Fibroblast of skin of right quadriceps (primary cell): ENCODE measurements around the gene TUBA4A.
A peak's percentile ranks its signal among the peaks of the same experiment; 100 is the strongest.
"Not testable (repeated sequence)": the region's sequence is repeated elsewhere in the genome, so short reads cannot be mapped to it uniquely, and the experiment has no call there.

Experiments used
- DNase-seq: peaks from one replicate; pipeline ENCODE4 v3.0.0-alpha.2; 2013

TUBA4A gene

GRCh38 chr2:219253753-219254589 lies at the start of gene TUBA4A:
TUBA4A (minus strand) TSS chr2:219253918; CDS start chr2:219253858, 60 bp downstream.
- peak; percentile 55 for DNase-seq

DNA sequence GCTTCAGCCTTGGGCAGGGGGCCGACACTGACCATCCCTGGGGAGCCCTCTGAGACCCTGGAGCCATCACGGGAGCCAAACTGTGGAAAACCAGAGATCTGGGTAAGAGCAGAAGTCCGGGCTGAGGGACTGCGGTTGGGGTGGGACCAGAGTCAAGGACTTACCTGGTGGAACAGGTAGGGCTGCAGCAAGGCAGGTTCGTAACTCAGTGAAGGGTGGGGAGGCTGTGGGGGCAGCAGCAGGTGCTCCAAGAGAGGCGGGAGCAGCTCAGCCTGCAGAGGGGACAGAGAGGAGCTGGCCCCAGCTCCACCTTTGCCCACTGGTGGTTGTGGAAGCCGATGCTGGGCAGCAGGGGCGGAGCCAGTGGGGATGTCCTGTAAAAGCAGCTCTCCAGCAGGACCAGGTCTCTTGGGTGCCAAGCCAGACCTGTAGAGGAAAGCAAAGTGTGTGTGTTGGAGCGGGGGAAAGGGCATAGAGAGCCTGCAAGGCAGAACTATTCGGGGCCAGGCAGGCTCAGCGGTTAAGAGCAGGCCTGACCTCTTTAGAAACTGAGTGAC lies 48.8 kb upstream of the TUBA4A start:
- no peak for DNase-seq

DNA sequence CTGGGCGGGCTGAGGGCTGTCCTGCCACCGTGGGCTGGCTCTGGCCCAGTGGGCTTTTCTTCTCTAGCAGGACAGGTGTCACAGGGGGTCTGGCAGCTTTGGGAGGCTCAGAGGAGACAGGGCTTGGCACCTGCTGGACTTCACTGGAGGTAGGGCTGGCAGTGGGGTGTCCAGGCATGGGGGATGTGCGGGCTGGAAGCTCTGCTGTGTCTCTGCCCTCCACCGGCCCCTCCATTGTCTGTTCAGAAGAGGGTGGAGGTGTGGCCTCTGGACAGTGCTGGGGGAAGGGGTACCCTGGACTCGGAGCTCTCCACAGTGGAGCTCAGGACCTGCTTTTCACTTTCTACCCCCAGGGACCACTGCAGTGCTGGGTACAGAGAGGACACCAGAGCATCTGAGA lies 46.3 kb upstream of the TUBA4A start:
- no peak for DNase-seq

DNA sequence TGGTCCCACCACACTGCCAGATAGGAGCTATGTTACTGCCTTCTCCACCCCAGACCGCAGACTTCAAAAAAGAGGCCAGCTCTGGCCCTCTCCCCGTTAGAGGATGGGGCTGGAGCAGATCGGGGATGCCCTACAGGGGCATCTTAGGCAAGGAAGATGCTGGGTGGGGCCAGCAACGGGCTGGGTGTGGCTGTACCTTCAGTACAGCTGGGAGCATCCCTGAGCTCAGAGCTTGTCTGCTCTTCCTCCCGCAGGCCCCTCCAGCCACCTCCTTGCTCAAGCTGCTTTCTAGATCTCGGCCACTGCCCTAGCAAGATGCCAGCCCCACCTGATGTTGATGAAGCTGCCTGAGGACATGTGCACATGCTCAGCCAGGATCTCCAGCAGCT lies 45.6 kb upstream of the TUBA4A start:
- no peak for DNase-seq

- peak; percentile 67 for DNase-seq
These were observed 45.1 kb upstream of the TUBA4A start for GRCh38 chr2:219298759-219299371.

GRCh38 chr2:219297766-219298456 lies 44.2 kb upstream of the TUBA4A start:
- DNase-seq, result no peak

GRCh38 chr2:219296631-219297391 lies 43.1 kb upstream of the TUBA4A start:
- no peak for DNase-seq

- no peak for DNase-seq
These were observed 42.4 kb upstream of the TUBA4A start for GRCh38 chr2:219296142-219296541.

- DNase-seq, result peak; percentile 70
These were observed 40.9 kb upstream of the TUBA4A start for GRCh38 chr2:219294356-219295351.

GRCh38 chr2:219293736-219294231 lies 40.1 kb upstream of the TUBA4A start:
- no peak for DNase-seq

DNA sequence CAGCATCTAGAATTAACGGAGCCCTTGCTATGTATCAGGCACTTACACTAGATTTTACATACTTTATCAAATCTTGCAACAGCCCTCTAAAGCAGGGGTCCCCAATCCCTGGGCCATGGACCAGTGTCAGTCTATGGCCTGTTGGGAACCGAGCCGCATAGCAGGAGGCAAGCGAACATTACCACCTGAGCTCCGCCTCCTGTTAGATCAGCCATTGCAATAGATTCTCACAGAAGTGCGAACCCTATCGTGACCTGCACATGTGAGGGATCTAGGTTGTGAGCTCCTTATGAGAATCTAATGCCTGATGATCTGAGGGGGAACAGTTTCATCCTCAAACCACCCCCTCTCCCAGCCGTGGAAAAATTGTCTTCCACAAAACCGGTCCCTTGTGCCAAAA lies 38.9 kb upstream of the TUBA4A start:
- DNase-seq, result no peak

- DNase-seq, result no peak
These were observed 38.3 kb upstream of the TUBA4A start for GRCh38 chr2:219291910-219292490.

DNA sequence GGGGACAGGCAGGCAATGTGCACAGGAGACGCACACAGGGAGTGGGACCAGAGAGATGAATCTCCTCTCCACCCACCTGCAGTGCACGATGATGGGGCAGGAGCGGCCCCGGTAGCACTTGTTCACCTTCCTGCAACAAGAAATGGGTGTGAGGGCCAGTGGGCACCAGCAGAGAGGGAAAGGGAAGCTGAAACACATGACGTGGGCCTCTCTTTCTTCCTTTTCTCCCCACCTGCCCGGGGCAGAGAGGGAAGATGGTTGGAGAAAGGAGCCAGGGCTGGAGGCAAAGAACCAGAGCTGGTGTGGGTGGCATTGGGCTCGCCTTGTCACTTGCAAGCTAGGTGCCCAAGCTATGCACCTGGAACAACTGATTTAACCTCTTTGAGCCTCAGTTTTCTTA lies 37.7 kb upstream of the TUBA4A start:
- no peak for DNase-seq

GRCh38 chr2:219290381-219291171 lies 36.9 kb upstream of the TUBA4A start:
- DNase-seq, result no peak

DNA sequence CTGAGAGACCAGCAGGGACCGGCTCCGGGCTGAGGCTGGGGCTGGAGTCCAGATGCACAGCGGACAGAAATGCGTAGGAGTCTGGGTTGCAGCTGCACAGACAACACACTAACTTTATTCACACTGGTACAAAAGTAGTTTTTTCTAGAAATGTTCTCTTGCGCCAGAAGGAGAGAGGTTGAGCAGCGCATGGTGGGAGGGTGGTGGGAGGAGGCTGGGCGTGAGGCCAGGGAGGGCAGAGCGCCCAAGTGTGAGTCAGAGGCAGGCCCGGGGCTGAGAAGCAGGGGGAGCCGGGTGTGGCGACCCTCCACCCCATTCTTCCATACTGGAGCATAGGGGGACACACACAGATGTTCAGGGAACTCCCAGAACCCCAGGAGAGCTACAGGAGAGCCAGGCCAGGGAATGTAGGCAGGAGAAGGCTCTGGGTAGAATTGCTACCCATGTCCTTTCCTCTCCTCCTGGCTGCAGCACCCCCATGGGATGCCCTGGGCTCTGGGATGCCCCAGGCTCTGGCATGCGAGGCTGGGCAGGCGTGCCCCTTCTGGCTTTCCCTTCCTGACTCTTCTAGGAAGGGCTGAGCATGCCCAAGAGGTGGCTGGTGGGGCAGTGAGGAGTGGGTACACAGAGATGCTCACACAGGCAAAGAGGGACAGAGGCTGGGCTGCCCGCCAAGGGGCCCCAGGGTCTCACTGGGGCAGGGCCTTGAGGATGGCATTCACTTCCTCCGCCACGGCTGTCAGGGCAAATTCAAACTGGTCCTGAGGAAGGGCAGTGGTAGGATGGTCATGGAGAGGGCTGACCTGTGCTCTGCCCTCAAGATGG lies 36.0 kb upstream of the TUBA4A start:
- peak; percentile 85 for DNase-seq

DNA sequence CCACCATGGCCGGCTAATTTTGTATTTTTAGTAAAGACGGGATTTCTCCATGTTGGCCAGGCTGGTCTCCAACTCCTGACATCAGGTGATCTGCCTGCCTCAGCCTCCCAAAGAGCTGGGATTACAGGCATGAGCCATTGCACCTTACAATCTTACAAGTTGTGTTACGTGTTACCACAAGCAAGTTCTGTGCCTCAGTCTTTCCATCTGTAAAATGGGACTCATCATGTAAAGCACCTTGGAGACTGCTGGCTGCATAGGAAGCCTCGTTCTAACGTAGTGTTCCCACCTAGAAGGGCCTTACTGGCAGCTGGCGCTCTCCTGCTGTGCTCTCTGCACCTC lies 35.4 kb upstream of the TUBA4A start:
- DNase-seq, result no peak

DNA sequence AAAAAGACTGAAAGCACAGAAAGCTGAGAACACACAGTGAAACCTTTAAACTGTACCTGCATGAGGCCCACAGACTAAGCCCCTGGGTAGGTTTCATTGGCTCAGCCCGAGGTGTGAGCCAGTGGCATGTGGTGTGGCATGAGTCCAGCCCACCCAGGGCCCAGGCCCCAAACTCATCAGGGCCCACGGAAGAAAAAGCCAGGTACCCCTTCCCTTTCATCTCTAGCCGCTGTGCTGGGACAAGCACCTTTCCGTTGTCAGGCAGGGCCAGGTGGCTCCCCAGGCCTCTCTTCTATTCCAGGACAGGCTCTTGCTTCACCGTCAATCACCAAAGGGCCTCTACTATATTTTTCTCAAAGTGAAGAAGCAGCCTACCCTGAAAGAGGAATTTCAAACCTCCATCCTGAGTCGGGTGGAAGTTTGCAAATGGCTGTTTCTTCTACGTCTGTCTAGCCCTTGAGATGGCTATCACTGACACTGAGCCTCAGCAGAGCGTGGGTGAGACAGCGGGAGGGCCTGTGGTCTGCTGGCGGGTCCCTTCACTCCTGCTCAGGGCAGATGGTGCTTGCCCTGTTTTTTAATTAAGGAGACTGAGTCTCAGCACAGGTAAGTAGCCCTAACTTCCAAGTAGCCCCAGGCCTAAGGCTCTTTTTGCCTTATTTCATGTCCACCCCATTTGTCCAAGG lies 34.0 kb upstream of the TUBA4A start:
- DNase-seq, result no peak

GRCh38 chr2:219287116-219287440 lies 33.4 kb upstream of the TUBA4A start:
- not testable (repeated sequence) for DNase-seq
